NCI-H1436 treated with DMSO at 0.1 percent for 48 hours (cell line): ENCODE measurements around the gene AKR1C3.
"Not testable (repeated sequence)": the region's sequence is repeated elsewhere in the genome, so short reads cannot be mapped to it uniquely, and the experiment has no call there.

Experiments
- DNase-seq: peaks from one replicate; lab custom pipeline; 2025; lab: John Stamatoyannopoulos, UW

Gene AKR1C3

DNA sequence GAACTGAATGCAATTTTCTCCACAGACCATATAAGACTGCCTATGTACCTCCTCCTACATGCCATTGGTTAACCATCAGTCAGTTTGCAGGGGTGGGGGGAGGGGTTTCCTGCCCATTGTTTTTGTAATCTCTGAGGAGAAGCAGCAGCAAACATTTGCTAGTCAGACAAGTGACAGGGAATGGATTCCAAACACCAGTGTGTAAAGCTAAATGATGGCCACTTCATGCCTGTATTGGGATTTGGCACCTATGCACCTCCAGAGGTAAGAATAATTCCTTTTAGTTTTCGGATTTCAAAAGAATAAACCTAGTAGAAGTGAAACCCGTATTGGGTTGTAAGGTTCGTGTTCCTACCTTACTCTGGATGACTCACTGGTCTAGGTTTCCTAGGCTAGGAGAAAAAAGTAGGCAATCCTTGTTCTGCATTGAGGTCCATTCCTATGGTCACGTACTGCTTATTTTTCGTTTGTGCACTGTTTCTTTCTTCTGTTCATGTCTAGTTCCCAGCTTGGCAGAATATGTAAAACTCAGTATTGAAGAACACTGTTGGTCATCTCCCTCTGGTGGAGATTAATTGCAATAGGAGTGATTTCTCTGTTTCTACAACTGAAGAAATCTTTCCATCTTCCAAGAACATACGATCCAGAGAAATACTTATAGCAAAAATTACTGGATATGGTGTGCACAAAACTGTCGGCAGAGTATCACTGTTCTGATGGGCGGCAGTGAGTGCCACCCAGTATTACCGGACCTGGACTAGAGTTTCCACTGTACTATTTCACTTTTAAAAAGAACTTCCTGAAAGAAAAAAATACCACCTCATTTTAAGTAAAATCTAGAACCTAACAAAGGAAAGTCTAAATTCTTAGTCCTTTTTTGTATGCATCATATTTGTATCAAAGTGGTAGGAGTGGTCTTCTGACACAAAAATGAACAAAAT lies at the start of gene AKR1C3:
TSS of gene AKR1C3 (plus strand) at position 150 of the 941 bp plus-strand sequence. CDS start at position 181, 31 bp downstream.
- DNase-seq: no peak

DNA sequence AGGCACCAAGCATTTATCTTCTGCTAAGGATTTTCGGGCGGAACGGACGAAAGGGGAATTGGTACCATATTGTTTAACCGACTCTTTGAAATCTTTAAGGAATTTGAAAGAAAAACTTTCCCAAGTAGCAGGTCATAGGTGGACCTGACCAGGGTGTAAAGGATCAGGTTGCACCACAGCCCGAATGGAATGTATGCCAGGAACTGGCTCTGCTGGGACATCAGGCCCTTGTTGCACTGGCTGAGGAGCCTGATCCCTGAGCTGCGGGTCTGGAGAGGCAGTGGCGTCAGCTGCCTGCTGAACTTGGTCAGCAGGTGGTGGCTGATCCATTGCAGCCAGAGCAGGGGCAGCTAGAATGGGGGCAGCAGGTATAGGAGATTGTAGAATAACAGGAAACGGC lies 49.1 kb upstream of the AKR1C3 start:
- no peak for DNase-seq

DNA sequence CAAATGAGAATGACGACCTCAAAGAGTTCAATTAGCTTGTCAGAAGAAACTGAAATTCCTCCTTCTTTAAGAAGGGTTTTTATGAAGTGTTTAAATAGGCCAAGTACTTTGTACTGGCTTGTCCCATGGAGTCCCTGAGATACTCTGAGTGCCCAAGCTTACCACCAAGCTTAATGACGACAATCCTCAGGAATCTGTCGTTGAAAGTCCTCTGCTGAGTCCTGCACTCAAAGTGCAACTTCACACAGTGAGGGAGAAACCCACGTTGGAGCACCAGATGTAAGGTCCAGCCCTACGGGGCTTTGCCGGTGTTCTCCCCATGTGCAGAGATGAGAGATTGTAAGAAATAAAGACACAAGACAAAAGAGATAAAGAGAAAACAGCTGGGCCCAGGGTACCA lies 47.8 kb upstream of the AKR1C3 start:
- DNase-seq: no peak

DNA sequence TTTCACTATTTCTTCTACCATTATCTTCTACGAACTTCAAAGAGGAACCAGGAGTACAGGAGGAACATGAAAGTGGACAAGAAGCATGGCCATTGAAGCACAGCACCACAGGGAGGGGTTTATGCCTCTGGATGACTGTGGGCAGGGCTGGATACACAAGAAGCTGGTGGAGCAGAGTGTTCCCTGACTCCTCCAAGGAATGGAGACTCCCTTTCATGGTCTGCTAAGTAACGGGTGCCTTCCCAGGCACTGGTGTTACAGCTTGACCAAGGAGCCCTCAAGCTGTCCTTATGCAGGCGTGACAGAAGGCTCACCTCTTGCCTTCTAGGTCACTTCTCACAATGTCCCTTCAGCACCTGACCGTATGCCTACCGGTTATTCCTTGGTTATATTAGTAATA lies 47.2 kb upstream of the AKR1C3 start:
- not testable (repeated sequence) for DNase-seq

DNA sequence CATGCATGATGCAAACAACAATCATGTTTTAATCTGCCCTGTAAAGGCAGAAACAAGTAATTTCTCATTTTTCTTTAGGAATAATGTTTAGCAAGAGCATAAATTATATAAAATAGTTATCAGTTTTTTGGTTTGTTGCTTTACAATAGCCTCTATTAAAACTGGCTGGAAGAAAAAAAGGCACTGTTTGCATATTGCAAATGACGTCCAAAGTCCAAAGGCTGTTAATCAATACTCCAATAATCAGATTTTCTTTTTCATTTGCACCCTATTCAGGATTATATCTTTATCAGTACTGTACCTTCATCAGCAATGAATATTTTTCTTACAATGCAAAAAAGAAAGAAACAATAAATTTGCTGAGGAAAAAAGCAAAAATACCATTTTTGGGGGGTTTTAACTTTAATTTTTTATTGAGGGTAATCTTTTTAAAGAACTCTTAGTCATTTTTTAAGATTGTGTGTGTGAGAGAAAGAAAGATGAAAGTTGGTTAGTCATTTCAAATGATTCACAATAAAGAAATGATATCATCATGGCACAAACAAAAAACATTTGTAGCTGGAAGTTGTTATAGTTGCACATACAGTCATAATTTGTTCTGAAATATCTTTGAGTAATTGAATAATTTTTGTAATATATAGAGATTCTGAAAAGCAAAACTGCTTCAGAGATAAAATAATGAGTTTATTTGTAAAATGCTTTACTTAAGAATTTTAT lies 46.1 kb upstream of the AKR1C3 start:
- no peak for DNase-seq

DNA sequence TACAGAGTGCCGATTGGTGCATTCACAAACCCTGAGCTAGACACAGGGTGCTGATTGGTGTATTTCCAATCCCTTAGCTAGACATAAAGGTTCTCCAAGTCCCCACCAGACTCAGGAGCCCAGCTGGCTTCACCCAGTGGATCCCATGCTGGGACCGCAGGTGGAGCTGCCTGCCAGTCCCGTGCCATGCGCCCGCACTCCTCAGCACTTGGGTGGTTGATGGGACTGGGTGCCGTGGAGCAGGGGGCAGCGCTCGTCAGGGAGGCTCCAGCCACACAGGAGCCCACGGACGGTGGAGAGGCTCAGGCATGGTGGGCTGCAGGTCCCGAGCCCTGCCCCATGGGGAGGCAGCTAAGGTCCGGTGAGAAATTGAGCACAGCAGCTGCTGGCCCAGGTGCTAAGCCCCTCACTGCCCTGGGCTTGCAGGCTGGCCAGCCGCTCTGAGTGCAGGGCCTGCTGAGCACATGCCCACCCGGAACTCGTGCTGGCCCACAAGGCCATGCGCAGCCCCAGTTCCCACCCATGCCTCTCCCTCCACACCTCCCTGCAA lies 41.2 kb upstream of the AKR1C3 start:
- not testable (repeated sequence) for DNase-seq

DNA sequence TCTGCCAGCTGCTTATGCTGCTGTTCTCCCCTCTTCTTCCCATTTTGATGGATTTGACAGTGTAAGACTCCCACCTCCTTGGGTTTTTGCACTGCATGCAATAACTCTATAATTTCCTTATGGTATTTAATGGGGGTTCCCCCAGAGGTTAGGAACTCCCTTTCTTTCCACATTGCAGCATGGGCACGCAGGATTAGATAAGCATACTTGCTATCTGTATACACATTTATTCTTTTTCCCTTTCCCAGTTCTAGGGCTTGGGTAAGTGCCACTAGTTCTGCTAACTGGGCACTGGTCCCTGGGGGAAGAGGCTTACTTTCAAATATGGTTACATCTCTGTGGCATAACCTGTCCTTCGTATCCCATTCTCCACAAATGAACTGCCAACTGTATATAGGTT lies 39.4 kb upstream of the AKR1C3 start:
- not testable (repeated sequence) for DNase-seq

DNA sequence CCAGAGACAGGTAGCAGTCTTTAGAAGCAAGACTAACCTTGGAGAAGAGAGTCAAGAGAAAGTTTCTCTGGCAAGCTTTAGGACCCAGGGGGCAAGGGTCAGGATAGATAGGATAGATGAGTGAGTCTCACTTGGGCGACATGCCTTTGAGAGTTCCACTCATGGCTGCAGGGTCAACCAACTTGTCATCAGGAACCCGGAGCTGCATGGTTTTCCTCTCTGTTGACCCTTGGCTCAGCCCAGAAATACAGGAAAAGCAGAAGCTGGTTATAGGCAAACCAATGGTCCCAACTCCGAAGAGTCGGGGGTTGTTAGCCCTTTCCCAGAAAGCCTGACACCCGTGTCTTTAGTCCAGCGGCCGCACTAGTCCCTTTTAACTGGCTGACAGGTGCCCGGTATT lies 34.9 kb upstream of the AKR1C3 start:
- not testable (repeated sequence) for DNase-seq

DNA sequence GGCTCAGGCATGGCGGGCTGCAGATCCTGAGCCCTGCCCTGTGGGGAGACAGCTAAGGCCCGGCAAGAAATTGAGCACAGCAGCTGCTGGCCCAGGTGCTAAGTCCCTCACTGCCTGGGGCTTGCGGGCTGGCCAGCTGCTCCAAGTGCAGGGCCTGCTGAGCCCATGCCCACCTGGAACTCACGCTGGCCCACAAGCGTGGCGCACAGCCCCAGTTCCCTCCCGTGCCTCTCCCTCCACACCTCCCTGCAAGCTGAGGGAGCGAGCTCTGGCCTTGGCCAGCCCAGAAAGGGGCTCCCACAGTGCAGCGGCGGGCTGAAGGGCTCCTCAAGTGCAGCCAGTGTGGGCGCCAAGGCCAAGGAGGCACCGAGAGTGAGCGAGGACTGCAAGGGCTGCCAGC lies 33.4 kb upstream of the AKR1C3 start:
- not testable (repeated sequence) for DNase-seq

DNA sequence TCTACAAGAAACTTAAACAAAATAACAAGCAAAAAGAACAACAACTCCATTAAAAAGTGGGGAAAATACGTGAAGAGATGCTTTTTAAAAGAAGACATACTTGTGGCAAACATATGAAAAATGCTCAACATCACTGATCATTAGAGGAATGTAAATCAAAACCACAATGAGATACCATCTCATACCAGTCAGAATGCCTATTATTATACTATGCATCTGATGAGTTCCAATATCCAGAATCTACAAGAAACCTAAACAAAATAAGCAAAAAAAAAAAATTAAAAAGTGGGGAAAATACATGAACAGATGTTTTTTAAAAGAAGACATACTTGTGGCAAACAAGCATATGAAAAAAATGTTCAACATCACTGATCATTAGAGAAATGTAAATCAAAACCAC lies 29.6 kb upstream of the AKR1C3 start:
- DNase-seq: no peak

DNA sequence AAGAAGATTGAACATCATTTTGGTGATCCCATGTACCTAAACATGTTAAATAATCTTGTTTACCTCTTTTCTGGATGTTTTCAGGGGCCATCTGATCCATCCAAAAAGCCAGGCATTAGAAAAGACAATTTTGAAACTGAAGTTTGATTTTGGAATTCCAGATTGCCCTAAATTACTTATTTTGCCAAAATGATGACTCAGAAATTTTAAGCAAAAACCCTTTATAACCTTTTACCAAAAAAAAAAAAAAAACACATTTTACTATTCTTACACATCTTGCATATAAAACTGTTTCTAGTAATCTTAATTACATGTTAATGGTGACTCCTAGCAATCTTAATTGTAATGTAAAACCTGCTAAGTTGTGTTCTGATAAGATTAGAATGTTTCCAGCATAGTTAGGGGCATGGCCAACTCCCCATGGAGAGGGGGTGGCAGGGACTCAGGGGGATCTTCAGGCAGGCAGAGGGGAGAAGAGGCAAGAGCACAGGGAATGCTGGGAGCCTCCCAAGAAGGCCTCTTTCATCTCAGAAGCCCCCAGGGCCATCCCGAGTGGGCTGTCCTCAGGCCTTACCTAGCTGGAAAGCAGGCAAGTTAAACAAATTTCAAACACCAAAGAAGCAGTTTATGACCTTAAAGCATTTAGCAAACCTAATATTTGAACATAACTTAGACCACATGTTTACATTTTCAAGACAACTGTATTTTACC lies 25.8 kb upstream of the AKR1C3 start:
- no peak for DNase-seq

DNA sequence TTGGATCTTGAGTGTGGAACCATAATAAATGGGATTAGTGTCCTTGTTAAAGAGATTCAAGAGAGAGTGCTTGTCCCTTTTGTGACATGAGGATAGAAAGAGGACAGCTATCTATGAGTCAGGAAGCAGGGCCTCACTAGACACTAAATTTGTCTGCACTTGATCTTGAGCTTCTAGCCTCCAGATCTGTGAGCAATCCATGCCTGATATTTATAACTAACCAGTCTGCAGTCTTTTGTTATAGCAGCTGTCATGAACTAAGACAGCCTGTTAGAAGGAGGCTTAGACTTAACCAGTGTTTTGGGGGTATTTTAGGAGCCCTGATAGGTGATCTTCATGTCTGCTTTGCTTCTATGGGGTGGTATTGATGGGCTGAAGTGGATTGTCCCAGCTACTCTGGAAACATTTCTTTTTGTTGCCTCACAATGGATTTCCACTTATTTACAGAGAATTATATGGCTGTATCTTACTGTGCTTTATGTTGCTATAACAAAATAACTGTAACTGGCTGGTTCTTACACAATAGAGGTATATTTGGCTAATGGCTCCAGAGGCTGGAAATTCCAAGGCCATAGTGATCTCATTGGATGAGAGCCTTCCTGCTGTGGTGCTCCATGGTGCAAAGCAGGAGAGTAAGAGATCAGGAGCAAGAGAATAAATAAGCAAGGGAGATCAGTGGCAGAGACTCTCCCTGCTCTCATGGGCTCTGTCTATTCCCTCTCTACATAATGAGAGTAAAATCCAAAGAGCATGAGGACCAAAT lies 23.4 kb upstream of the AKR1C3 start:
- DNase-seq: no peak

DNA sequence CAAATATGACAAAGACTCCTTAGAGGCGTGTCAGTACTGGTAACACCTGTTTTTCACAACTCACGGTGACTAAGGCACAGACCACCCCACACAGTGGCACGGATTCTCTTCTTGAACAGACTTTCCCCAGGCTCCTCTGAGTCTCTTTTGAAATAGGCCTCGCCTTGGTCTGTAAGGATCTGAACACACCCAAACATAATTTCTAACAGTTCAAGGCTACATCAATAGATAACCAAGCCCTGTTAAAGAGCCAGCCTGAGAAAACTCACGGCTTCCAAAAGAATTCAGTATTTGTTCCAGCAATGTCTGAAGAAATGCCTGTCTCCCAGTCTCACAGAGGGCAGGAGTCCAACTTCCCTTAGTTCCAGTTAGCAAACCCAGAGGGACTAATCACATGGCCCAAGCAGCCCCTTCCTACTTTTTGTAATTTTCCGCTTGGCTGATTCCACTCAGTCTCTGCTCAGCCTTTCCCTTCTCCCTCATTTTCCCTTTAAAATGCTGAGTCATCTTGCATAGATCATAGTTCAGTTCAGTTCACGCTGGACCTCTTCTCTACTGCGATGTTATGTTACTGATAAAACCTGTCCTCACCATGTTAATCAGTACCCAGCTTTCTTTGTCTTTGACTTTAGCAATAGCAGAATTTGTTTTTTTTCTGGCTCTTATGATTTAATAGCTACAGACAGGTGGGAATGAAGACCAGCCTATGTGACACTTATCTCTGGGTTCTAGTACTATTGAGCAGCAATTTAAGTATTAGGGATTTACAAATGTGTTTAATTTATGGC lies 22.6 kb upstream of the AKR1C3 start:
- DNase-seq: peak; percentile 85

DNA sequence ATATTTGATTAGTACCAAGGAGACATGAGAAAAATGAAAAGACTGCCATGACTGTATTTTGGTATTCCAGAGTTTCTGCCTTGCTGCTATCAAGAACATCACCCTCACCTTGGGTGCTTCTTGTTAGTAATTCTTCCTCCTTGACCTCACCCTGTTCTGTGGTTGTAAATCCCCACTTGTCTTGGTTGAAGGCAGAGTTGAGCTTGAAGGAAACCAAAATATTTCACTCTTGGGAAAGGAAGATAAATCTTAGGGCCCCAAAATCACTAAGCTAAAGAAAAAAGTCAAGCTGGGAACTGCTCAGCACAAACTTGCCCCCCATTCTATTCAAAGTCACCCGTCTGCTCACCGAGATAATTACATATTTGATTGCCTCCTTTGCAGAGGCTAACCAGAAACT lies 20.6 kb upstream of the AKR1C3 start:
- DNase-seq: no peak

DNA sequence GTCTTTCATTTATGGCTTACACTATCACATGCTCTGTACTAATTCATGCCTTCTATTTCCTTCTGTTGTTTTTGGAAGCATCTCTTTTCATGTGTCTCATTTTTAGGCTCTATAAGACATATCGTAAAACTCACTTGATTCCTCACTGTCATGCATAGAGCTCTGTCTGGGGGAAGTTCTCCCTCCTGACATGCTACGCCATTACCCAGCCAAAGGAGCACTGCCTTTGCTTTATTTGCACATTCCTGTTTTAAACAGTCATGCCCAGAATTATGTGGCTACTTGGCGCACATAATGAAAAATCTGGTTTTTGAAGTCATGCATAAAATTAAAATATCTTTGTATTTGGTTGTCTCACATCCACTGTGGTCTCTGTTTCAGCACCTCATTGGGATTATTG lies 17.6 kb upstream of the AKR1C3 start:
- DNase-seq: no peak

DNA sequence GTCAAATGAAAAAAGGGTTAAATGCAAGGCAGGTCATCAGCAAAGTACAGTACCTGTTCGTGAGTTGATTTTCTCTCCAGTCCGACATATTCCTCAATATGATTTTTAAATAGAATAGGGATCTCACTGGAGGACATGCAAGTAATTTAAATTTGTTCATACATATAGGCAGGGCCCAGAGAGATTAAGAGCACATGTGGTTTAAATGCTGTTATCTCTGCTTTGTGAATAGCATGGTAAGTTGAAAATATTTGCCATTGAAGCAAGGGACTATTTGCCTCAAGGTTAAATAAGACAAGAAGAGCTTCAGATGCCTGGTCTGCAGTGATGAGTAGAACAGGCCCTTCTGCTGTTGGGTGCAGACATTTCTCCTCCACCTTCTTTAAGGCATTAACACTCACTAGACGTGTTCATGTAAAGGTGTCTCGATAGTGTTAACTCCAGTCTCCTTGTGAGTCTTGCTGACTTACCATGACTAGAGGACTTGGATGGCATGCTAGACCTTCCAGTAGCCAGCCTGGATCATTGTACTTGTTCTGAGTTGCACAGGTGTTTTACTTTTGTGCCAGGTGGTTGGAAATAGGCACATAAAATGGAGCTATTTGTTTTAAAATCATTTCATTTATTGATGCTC lies 15.6 kb upstream of the AKR1C3 start:
- DNase-seq: no peak

DNA sequence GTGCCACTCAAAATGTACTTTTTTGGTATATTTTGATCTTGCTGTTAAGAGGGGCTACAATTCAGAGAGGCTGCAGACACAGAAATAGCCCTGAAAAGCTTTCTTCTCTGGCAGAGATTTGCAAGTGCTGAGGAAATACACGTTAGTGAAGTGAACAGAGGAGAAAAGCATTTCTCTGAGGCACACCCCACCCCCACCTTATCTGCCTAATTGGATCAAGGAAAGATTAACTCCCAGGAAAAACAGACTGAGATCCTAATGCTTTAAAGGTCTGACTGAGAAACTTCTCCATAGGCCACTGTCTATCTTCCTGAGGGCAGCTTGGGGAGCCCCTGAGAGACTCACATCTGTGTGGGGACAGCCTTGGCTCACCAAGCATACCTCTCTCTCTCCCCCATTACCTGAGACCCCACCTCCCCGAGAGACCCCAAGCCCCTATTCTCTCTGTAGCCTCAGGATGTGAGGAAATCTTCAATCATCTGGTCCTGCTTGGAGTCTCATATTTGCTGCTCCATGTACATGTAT lies 14.8 kb upstream of the AKR1C3 start:
- no peak for DNase-seq

DNA sequence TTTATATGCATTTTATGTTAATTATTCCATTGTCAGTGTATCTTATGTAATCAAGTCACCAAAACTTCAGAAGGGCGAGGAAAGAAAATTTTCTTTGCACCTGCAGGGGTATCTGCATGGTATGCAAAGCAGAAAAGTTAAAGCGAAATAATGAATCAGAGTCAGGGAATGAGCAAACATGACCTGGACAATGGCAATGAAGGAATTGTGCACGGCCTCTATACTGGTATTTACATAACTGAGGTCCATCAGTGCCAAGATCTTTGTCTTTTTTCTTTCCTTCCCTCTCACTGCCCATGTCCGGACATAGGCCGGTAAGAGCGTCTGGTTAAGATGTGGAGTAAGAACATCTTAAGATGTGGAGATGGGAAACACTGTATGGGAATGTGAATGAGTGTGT lies 14.4 kb upstream of the AKR1C3 start:
- no peak for DNase-seq

DNA sequence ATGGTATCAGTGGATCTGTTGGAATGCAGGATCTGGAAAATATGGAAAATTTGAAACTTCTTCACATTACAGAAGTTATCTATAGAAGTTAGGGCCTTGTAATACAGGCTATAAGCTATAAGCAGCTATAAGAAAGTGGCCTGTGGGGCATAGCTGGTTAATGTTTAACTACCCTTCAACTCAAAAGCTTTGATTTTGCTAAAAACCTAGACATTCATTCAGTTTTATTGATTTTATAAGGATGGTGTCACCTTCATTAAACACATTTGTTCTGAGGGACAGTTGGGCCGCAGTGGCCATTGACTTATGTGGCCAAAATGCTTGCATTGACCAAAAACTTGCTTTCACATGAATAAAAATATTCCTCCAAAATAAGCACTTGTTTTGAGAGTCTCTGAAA lies 13.1 kb upstream of the AKR1C3 start:
- no peak for DNase-seq

DNA sequence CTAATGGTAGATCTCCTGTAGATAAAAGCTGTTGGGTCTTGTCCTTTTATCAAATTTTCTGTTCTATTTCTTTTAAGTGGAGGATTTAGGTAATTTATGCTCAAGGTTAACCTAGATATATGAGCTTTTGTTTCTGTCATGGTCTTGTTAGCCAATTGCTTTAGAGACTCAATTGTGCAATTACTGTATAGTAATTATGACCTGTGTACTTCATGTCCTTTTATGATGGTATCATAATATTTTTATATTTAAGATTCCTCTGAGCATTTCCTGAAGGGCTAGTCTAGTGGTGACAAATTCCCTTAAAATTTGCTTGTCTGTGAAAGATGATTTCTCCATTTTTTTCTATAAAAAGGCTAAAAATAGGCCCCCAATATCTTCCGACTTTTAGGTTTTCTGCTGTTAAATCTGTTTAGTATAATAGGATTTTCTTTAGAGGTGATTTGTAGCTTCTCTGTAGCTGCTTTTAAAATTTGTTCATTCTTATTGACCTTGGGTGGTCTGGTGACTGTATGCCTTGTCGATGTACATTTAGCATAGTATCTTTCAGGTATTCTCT lies 5.4 kb upstream of the AKR1C3 start:
- no peak for DNase-seq
